ENCODE results near the gene SLK. TPM values are rescaled to one million over a fixed set of nuclear protein-coding genes. Genes with fewer than 3 reads are reported as not detected.

The SLK gene
- total and polyA plus RNA-seq, 2 of the 13 experiments (the other 11 are each of a cell fraction or from before 2014, with no cell fraction given), result 3.4 to 22.8 TPM

DNA sequence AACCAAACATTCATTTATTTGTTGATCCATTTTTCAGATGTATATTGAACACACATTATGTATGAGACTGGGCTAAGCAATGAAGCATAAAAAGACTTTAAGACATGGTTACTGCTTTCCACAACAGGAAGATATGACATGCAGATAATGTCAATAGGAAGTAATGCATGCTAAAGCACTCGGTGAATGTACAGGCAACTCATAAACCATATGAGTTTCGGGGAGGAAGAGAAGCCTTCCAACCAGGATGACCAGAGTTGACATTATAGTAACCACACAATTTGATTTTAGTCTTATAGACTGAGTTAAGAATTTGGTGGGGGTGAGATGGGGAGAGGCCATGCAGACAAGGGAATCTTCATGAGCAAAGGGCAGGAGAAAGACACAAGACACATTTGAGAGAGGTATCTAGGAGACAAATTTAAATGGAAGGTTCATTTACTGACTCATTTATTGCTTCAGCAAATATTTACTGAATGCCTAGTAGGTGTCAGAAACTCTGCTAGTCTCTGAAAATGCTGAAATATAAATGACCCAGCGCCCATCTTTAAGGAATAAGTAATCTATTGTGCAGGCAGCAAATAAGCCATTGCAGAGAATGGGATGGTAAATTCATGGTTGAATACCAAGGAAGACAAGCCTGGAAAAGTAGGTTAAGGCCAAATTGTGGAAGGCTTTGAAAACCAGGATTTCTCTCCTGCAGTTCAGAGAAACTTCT lies 19.0 kb upstream of the SLK start:
- FAIRE-seq (no peak), ATAC-seq (no peak), DNase-seq (ENCODE audit: low spot score) (no peak)
- H3K9me3 ChIP-seq (ENCODE audit: low read length), result no peaks in the 10 kb centered on the region
- intact Hi-C loops (cut with micrococcal nuclease; ENCODE audit: unreplicated experiment) (no loop called here), in situ Hi-C loops (cut with HindIII; ENCODE audit: extremely low pct_ligation_motif_present, low pct_unique_long_range_greater_than_20kb) (no loop called here)
- H3K4me2 ChIP-seq (ENCODE audit: low read depth, low read length), result no peak overlapping the region
- no TSS peak for BruUV-seq (replicated peaks)
- ChIA-PET CTCF (ENCODE audit: low intra/inter-chr PET ratio, low total read pairs) (no interaction called here), POLR2A (no interaction called here)
- peaks cover 1 to 14% of the 10 kb centered on the region in 2 experiments; a peak in 1 of 5 replicates for H3K27me3 ChIP-seq (ENCODE audit: control insufficient read depth in 1 of 2, insufficient read depth in 2 of 2, low read length in 2 of 2)
- H2AFZ ChIP-seq (ENCODE audit: low read length), result no peak overlapping the region
- TF ChIP-seq, protein P1, sequence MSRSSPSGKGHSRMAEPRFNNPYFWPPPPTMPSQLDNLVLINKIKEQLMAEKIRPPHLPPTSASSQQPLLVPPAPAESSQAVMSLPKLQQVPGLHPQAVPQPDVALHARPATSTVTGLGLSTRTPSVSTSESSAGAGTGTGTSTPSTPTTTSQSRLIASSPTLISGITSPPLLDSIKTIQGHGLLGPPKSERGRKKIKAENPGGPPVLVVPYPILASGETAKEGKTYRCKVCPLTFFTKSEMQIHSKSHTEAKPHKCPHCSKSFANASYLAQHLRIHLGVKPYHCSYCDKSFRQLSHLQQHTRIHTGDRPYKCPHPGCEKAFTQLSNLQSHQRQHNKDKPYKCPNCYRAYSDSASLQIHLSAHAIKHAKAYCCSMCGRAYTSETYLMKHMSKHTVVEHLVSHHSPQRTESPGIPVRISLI (CRISPR knock-in tag; IDR thresholded peaks at IDR 0.05; ENCODE audit: borderline replicate concordance), result no peak
- no peak for TF ChIP-seq FOXA1 (IDR thresholded peaks at IDR 0.05)
- TF ChIP-seq FOXA1 (CRISPR knock-in tag; IDR thresholded peaks at IDR 0.05), result no peak
- no peak overlapping the region for H3K4me3 ChIP-seq (replicated peaks in 1 of 3; ENCODE audit: insufficient read depth in 1 of 3, low read depth in 2 of 3, low read length in 3 of 3)
- no peaks in the 10 kb centered on the region for H3K36me3 ChIP-seq (replicated peaks in 1 of 2; ENCODE audit: control insufficient read depth in 1 of 2, insufficient read depth in 2 of 2, low read length in 2 of 2)
- H3K4me1 ChIP-seq (ENCODE audit: insufficient read depth, low read length), result no peaks in the 10 kb centered on the region
- H3K27ac ChIP-seq (ENCODE audit: extremely low read length, insufficient read depth, low read length), result no peak overlapping the region
- no peak overlapping the region for H3K9ac ChIP-seq (ENCODE audit: insufficient read depth, low read depth, low read length)
- H3K79me2 ChIP-seq (ENCODE audit: insufficient read depth, low read length), result no peaks in the 10 kb centered on the region
- H4K20me1 ChIP-seq (ENCODE audit: insufficient read depth, low read length), result no peaks in the 10 kb centered on the region
- 36% methylated on average over 3 of the region's 3 CpGs for WGBS (ENCODE audit: low lambda C conversion rate)

- Histone ChIP-seq H3K36me3 (replicated peaks in 1 of 2; ENCODE audit: control insufficient read depth in 1 of 2, insufficient read depth in 2 of 2, low read length in 2 of 2) (no peaks in the 10 kb centered on the region), H3K27ac (ENCODE audit: extremely low read length, insufficient read depth, low read length) (no peak overlapping the region), H3K79me2 (ENCODE audit: insufficient read depth, low read length) (no peaks in the 10 kb centered on the region), H3K4me3 (replicated peaks in 1 of 3; ENCODE audit: insufficient read depth in 1 of 3, low read depth in 2 of 3, low read length in 3 of 3) (no peak overlapping the region), H3K4me1 (ENCODE audit: insufficient read depth, low read length) (no peaks in the 10 kb centered on the region), H3K9ac (ENCODE audit: insufficient read depth, low read depth, low read length) (no peak overlapping the region), H4K20me1 (ENCODE audit: insufficient read depth, low read length) (no peaks in the 10 kb centered on the region), H3K9me3 (ENCODE audit: low read length) (no peaks in the 10 kb centered on the region), H2AFZ (ENCODE audit: low read length) (no peak overlapping the region), H3K27me3 (ENCODE audit: control insufficient read depth in 1 of 2, insufficient read depth in 2 of 2, low read length in 2 of 2) (peaks cover 0 to 14% of the 10 kb centered on the region in 2 experiments; a peak in 1 of 5 replicates), H3K4me2 (ENCODE audit: low read depth, low read length) (no peak overlapping the region)
- no peak for ATAC-seq
- ChIA-PET CTCF (ENCODE audit: low intra/inter-chr PET ratio, low total read pairs) (no interaction called here), POLR2A (no interaction called here)
- in situ Hi-C loops (cut with HindIII; ENCODE audit: extremely low pct_ligation_motif_present, low pct_unique_long_range_greater_than_20kb) (no loop called here), intact Hi-C loops (cut with micrococcal nuclease; ENCODE audit: unreplicated experiment) (no loop called here)
- BruUV-seq (replicated peaks), result no TSS peak
- no peak for DNase-seq (ENCODE audit: low spot score)
- FAIRE-seq, result no peak
- WGBS (ENCODE audit: low lambda C conversion rate), result 53% methylated on average over 4 of the region's 4 CpGs
- TF ChIP-seq ZNF878 (CRISPR knock-in tag; IDR thresholded peaks at IDR 0.05) (no peak), ZKSCAN8 (CRISPR knock-in tag; IDR thresholded peaks at IDR 0.05; ENCODE audit: borderline replicate concordance) (no peak), CBX2 (IDR thresholded peaks at IDR 0.05; ENCODE audit: low read depth, low read length) (no peak), CBX2 (CRISPR knock-in tag; IDR thresholded peaks at IDR 0.05; ENCODE audit: low read depth) (no peak), CCAR2 (optimal IDR thresholded peaks at IDR 0.05; ENCODE audit: low read depth, low read length) (no peak), ZNF510 (CRISPR knock-in tag; IDR thresholded peaks at IDR 0.05; ENCODE audit: low read depth) (no peak), ZFP90 (CRISPR knock-in tag; IDR thresholded peaks at IDR 0.05; ENCODE audit: borderline replicate concordance) (no peak), ESRRA (CRISPR knock-in tag; IDR thresholded peaks at IDR 0.05; ENCODE audit: low read depth) (no peak), KLF15 (CRISPR knock-in tag; IDR thresholded peaks at IDR 0.05; ENCODE audit: borderline replicate concordance) (no peak), SRY (CRISPR knock-in tag; IDR thresholded peaks at IDR 0.05) (no peak), ZNF124 (CRISPR knock-in tag; IDR thresholded peaks at IDR 0.05) (no peak), ZFP62 (CRISPR knock-in tag; IDR thresholded peaks at IDR 0.05) (no peak), CREB1 (IDR thresholded peaks at IDR 0.05) (no peak), CREB1 (CRISPR knock-in tag; IDR thresholded peaks at IDR 0.05) (no peak), HNRNPK (IDR thresholded peaks at IDR 0.05; ENCODE audit: low read depth, low read length, poor library complexity, severe bottlenecking) (no peak)
- TF ChIP-seq, protein P2, sequence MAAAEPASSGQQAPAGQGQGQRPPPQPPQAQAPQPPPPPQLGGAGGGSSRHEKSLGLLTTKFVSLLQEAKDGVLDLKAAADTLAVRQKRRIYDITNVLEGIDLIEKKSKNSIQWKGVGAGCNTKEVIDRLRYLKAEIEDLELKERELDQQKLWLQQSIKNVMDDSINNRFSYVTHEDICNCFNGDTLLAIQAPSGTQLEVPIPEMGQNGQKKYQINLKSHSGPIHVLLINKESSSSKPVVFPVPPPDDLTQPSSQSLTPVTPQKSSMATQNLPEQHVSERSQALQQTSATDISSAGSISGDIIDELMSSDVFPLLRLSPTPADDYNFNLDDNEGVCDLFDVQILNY (CRISPR knock-in tag; conservative IDR thresholded peaks at IDR 0.05), result no peak
These were observed 17.2 kb upstream of the SLK start for GRCh38 chr10:103949728-103950127.

Measured in HepG2 (cell line).